SH-SY5Y (cell line): ENCODE data around the gene NOVA2.

Source experiments
- GATA2 ChIP-seq: IDR thresholded peaks from 2 replicates; pipeline ENCODE4 v1.6.1; 2011; ENCODE audit warnings: mild to moderate bottlenecking, low read depth, low read length
- GATA3 ChIP-seq: IDR thresholded peaks from 2 replicates; pipeline ENCODE4 v1.6.1; 2011; ENCODE audit warnings: low read depth, mild to moderate bottlenecking, low read length, moderate library complexity

- TF ChIP-seq GATA2, result no peak
- TF ChIP-seq GATA3, result no peak
Measured at GRCh38 chr19:45911291-45911690, 62.4 kb downstream of the NOVA2 start.
